ENCODE results near the gene PPIF. TPM values are rescaled to one million over a fixed set of nuclear protein-coding genes. Genes with fewer than 3 reads are reported as not detected.

The PPIF gene
- total and polyA plus RNA-seq, 2 donors (not counting 3 experiments of a cell fraction or from before 2014, with no cell fraction given) = 50.7 to 51.2 TPM

DNA sequence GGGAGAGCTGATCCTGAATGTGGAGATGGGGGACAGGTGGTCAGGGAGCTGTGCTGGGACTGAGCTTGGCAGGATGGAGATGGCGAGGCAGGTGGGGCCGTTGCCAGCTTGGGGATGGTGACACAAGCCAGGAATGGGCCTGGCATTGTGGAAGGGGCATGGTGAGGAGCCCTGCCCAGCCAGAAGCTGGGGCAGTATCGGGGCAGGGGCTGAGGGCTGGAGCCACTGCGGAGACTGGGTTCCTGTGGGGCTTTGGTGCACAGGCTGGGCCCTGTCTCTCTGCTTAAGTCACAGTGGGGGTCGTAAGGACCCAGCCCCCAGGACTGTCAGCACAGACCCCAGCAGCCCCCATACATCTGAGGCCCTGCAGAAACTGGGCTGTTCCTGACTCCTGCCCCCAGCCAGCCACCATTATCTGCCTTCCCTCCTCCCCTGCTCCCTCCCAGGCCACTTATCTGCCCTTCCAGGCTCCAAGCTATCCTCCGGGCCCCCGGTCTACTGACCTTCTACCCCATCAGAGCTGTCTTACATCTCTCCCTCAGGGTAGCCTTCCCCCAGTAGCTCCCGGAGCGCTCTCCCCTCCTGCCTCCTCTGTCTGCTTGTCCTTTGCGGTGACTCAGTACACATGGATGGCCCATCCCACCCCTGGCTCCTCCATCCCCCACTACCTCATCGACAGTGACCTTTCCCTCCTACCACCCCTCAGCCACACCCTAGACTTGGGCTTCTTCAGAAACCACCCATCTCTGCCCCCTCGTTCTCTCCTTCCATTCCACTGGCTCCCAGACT is 44.2 kb downstream of the PPIF start:
- no peaks in the 10 kb centered on the region for H3K27me3 ChIP-seq (ENCODE audit: control insufficient read depth in 2 of 2, insufficient read depth in 2 of 2, low read length in 2 of 2)
- H2AFZ ChIP-seq (ENCODE audit: low read depth, low read length) = no peak overlapping the region
- intact Hi-C loops (cut with micrococcal nuclease) = no loop called here
- no peak for DNase-seq (ENCODE audit: low read depth, low spot score)
- POLR2A ChIA-PET = interaction anchor here (0.6 kb wide), 1 partner anchor 1017 kb away, joined by 5 read pairs; the partner anchor contains the start of gene PRXL2A
- BruUV-seq (replicated peaks) = no TSS peak
- CTCF ChIA-PET = interaction anchor here (1.3 to 2.3 kb wide), 4 partner anchors 17 to 96 kb away, joined by 3 to 16 read pairs (median 6); no protein-coding TSS in a partner anchor
- no peaks in the 10 kb centered on the region for H3K9me3 ChIP-seq (replicated peaks; ENCODE audit: control insufficient read depth, insufficient read depth, low read length)
- no peaks in the 10 kb centered on the region for H4K20me1 ChIP-seq (replicated peaks; ENCODE audit: control insufficient read depth, extremely low read depth, insufficient read depth, low read length)
- no peak overlapping the region for H3K4me3 ChIP-seq (replicated peaks in 1 of 3; ENCODE audit: insufficient read depth in 1 of 3, low read depth in 1 of 3, low read length in 3 of 3)
- no peak overlapping the region for H3K27ac ChIP-seq (ENCODE audit: insufficient read depth, low read depth, low read length)
- H3K9me1 ChIP-seq (replicated peaks; ENCODE audit: control insufficient read depth, extremely low read depth, insufficient read depth, low read length) = no peaks in the 10 kb centered on the region
- H3K9ac ChIP-seq (replicated peaks; ENCODE audit: extremely low read depth, insufficient read depth, low read length) = no peak overlapping the region
- FAIRE-seq = no peak
- H3K4me1 ChIP-seq (ENCODE audit: control insufficient read depth, extremely low read depth, insufficient read depth, low read length) = no peaks in the 10 kb centered on the region
- no peaks in the 10 kb centered on the region for H3K79me2 ChIP-seq (ENCODE audit: control insufficient read depth, insufficient read depth, low read length)
- no peaks in the 10 kb centered on the region for H3K36me3 ChIP-seq (ENCODE audit: control insufficient read depth in 2 of 2, extremely low read depth in 1 of 2, insufficient read depth in 2 of 2, low read length in 2 of 2)
- TF ChIP-seq, protein P1, sequence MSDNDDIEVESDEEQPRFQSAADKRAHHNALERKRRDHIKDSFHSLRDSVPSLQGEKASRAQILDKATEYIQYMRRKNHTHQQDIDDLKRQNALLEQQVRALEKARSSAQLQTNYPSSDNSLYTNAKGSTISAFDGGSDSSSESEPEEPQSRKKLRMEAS (IDR thresholded peaks at IDR 0.05; ENCODE audit: insufficient read depth, insufficient read length) = no peak
- TF ChIP-seq POLR2AphosphoS5 (IDR thresholded peaks at IDR 0.05; ENCODE audit: insufficient read depth, low read depth, low read length) (no peak), EZH2 (IDR thresholded peaks at IDR 0.05; ENCODE audit: borderline replicate concordance, low read depth, low read length, severe bottlenecking) (no peak), FOS (IDR thresholded peaks at IDR 0.05; ENCODE audit: borderline replicate concordance, insufficient read depth, low read length) (no peak), GATA2 (IDR thresholded peaks at IDR 0.05; ENCODE audit: insufficient read depth, insufficient read length, low read depth, low read length) (no peak), MYC (IDR thresholded peaks at IDR 0.05; ENCODE audit: low read depth, low read length) (no peak), CTCF (IDR thresholded peaks at IDR 0.05; ENCODE audit: extremely low read depth in 1 of 2, insufficient read depth in 1 of 2, low read depth in 1 of 2, low read length in 2 of 2) (no peak), POLR2A (IDR thresholded peaks at IDR 0.05; ENCODE audit: low read depth, low read length) (no peak), JUN (IDR thresholded peaks at IDR 0.05; ENCODE audit: borderline replicate concordance, insufficient read depth, insufficient read length, low read depth) (no peak)
- no peak overlapping the region for H3K4me2 ChIP-seq (ENCODE audit: insufficient read depth, low read length)
- dilution Hi-C loops (cut with MboI; ENCODE audit: extremely low pct_ligation_motif_present, low sequenced_read_pairs) = no loop called here
